ENCODE results near the gene PSME4.
"Not testable (repeated sequence)": the region's sequence is repeated elsewhere in the genome, so short reads cannot be mapped to it uniquely, and the experiment has no call there.

DNA sequence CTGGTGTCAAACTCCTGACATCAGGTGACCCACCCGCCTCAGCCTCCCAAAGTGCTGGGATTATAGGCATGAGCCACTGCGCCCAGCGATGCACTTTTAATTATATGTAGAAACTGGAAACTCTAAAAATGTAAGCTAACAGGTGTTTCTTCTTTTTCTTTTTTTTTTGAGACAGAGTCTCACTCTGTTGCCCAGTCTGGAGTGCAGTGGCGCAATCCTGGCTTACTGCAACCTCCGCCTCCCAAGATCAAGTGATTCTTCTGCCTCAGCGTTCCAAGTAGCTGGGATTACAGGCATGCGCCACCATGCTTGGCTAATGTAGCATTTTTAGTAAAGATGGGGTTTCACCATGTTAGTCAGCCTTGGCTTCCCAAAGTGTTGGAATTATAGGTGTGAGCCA is 129.1 kb downstream of the PSME4 start:
- TF ChIP-seq, protein P1, sequence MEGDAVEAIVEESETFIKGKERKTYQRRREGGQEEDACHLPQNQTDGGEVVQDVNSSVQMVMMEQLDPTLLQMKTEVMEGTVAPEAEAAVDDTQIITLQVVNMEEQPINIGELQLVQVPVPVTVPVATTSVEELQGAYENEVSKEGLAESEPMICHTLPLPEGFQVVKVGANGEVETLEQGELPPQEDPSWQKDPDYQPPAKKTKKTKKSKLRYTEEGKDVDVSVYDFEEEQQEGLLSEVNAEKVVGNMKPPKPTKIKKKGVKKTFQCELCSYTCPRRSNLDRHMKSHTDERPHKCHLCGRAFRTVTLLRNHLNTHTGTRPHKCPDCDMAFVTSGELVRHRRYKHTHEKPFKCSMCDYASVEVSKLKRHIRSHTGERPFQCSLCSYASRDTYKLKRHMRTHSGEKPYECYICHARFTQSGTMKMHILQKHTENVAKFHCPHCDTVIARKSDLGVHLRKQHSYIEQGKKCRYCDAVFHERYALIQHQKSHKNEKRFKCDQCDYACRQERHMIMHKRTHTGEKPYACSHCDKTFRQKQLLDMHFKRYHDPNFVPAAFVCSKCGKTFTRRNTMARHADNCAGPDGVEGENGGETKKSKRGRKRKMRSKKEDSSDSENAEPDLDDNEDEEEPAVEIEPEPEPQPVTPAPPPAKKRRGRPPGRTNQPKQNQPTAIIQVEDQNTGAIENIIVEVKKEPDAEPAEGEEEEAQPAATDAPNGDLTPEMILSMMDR (IDR thresholded peaks at IDR 0.05; ENCODE audit: low read length) = not testable (repeated sequence)
- TF ChIP-seq EZH2phosphoT487 (IDR thresholded peaks at IDR 0.05; ENCODE audit: low read length); EZH2 (optimal IDR thresholded peaks at IDR 0.05; ENCODE audit: low read depth, low read length): not testable (repeated sequence)
